CD1c-positive myeloid dendritic cell (primary cell): Measurements from ENCODE around the gene ETV1.

Experiments used
- DNase-seq: peaks from one replicate; pipeline ENCODE4 v3.0.0-alpha.2; 2016; ENCODE audit errors: extremely low spot score

ETV1 gene

DNA sequence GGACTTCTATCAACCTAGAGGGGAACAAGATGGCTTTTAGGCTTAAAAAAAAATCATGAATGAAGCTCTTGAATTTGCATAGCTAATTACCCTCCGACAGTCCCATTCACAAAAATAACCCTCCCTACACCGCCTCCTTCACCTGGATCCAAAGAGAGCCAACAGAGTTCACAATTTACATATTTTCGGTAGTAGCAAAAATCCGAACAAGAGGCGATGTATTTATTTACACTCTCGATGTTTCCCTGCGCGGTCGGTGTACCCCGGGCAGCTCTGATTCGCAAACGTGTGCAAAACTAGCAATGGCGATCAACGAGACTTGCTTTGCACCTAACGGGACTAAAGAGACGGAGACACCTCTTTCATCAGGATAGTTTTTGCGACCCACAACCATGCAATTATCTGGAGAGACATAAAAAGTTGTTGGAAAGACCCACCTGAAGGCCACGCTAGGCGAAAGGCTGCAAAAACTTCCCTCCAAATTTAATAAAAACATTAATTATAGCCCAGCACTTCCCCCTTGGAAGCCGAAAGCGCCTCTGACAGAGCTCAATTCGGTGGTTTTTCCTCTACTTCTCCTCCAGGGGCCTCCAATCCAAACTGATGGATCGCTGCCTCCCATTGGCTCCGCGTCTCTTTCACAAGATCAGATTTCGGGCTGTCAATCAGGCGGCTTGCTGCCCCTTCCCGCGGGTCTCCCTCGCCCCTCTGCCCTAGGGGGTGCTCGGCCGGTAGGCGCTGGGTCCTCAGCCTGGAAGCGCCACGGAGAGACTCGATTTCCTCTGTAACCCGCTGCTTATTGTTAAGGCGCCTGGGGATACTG lies at the start of gene ETV1:
ETV1 (minus strand) TSS at position 541 of the 823 bp plus-strand sequence. CDS start 614 bp downstream, outside the sequence.
- DNase-seq = peak; percentile 30

DNA sequence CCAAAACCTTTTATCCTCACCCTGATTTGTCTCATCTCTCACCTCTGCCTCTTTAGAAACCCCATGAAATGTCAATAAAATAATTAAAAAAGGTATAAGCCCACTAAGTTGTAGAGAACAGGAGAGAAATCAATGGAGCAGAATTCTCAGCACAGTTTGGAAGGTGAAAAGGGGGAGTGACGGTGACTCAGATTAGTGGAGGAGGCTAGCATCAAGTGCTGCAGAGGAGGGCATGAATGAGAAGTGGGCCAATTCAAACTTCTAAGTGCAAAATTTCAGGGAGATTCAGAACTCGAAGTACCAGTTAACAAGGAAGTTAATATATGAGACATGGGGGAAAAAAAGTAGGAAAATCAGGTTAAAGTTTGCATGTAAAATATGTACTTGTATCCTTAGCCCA lies 34.9 kb upstream of the ETV1 start:
- DNase-seq = no peak

DNA sequence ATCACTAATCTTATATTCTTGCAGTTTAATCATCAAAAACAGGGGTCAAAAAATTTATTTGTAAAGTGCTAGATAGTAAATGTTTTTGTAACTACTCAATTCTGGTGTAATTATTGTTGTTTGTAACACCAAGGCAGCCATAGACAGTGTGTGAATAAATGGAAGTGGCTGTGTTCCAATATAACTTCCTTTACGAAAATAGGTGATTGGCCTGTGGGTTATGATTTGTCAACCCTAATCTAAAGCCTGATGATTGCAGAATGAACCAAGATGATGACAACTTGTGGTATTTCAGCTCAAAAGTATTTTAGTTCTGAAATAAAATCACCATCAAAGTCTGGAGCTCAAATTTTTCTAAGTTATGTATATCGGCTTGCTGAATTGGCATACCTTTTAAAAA lies 34.4 kb upstream of the ETV1 start:
- no peak for DNase-seq

DNA sequence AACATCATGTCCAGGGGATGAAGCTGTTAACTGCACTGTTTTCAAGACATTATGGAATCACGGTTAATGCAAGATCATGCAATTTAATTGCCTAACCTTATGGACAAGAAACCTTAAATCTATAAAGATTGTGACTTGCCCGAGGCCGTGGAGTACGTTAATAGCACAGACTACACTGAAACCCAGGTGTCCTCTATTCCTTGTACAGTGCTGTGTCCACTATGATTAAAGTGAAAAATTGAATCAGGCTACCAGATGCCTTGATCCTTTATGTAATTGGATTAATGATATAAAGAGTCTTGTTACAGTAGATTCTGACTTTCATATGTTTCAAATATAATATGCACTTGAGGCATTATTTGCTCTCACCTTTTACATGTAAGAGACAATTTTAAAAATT lies 33.9 kb upstream of the ETV1 start:
- DNase-seq = no peak

DNA sequence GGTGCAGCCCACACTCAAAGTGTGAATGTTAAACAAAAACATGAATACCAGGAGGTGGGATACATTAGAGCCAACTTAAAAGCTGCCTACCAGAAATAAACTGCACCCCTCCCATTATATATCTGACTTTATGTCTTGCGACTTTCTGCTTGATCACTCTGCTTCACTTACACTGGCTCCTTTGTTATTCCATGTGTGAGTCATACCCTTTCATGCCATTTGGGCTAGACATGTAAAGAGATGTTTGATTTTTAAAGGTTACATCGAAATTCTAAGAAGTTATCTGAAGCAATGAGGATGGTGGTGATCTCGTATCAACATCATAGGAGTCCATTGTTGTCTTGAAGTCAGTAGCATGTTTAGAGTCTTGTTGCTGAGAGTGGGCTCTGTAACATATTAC lies 31.6 kb upstream of the ETV1 start:
- DNase-seq = no peak

DNA sequence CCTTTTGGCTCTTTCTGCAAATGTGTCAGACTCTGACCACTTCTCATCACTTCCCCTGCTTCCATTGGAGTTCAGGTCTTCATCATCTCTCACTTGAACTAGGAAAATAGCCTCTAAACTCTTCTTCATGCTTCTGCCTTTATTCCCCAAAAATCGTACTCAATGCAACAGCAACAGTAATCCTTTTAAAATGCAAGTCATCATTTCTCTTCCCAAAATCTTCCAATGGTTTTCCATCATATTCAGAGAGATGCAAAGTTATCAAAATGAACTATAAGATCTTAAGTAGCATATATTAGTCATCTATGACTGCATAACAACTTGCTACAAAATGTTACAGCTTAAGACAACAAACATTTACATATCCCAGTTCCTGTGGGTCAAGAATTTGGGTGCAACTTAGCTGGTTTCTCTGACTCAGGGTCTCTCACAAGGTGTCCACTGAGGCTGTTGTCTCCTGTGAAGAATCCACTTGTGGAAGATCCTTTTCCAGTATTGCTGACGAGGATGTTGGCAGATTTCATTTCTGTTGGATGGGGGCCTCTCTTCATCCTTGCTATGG lies 31.0 kb upstream of the ETV1 start:
- DNase-seq = no peak

DNA sequence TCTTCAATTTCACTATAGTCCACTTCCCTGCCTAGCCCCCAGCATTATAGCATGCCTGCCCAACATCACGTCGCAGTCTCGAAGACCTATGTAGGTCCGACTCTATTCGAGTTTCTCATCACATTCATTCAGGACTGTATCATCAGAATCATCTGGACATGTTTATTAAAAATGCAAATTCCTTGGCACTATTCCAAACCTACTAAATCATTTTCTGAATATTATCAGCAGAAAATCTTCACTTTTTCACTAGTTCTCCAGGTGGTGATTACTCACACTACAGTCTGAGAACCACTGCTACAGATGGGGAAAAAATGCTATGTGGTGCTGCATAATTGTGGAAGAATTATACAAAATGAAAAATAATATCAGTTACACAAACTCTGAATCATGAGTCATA lies 29.3 kb upstream of the ETV1 start:
- DNase-seq = no peak

DNA sequence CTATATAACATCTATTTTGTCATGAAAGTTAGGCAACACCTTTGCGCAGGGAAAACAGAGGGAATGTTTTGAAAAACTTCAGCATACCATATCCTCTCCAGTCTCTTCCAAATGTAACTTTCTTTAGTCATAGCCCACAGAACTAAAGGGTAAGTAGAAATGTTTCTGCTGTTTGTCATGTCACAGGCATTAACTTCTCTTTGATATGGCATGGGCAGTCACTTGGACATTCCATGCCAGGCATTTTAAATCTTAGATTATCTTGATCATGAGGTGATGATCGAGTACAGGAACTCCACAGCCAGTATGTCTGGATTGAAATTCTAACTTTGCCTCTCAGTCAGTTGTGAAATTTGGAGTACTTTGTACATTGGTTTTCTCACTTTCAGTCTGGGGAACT lies 27.5 kb upstream of the ETV1 start:
- no peak for DNase-seq

DNA sequence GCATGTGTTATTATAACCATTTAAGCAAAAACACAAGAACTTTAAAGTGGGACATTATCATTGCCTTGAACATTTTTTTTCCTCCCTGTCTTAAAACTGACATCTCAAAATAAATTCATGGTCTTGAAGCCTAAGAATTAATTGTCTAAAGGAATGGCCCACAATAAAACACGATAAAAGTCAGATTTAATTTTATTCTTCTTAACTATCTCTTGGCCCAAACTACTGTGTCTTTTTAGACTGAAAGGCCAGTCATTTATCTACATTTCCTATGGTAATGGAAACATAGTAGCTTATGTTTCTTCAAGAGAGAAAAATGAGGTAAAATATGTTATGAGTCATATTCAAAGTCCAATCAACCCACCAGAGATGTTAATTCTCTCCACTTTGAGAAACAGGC lies 24.4 kb upstream of the ETV1 start:
- DNase-seq = no peak

DNA sequence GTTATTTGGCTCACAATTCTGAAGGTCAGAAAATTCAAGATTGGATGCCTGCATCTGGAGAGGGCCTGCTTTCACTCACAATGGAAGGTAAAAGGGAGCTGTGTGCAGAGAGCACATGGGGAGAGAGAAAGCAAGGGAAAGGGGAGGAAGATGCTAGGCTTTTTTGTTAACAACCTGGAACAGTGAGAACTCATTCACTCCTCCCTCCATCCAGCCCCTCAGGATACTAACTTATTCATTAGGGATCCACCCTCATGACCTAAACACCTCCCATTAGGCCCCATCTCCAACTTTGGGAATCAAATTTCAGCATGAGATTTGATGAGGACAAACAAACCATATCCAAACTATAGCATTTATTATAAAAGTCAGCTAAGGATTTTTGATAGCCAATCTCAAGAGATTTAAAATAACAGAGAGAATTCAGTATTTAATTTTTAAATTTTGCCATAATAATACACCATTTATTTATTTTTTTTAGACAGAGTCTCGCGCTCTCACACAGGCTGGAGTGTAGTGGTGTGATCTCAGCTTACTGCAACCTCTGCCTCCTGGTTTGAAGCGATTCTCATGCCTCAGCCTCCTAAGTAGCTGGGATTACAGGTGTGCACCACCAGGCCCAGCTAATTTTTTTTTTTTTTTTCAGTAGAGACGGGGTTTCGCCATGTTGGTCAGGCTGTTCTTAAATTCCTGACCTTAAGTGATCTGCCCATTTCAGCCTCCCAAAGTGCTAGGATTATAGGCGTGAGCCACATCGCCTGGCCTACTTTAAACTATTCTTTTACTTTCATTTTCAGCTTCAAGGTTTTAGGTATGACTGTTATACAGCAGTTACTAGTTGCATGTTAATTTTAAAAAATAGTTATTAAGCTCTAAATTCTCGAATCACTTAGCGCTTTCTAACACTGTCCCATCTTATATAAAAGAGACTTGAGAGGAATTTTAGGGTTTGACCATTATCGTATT lies 20.3 kb upstream of the ETV1 start:
- DNase-seq = no peak

DNA sequence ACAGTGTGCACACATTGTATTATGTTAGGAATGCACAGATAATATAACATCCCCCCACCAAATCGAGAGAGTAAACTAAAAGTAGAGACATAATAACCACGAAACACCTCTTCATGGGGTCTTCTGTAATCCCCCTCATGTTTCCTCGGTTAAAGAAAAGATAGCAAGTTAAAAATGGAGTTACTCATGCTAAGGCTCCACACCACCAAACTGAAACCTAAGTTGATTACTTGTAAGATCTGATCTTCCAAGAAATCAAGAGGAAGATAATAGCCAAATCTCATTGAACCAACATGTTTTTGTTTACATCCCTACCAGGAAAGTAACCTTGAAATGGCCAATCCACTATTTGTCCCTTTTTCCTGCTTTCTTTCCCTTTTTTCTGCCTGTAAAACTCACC lies 11.7 kb upstream of the ETV1 start:
- no peak for DNase-seq

DNA sequence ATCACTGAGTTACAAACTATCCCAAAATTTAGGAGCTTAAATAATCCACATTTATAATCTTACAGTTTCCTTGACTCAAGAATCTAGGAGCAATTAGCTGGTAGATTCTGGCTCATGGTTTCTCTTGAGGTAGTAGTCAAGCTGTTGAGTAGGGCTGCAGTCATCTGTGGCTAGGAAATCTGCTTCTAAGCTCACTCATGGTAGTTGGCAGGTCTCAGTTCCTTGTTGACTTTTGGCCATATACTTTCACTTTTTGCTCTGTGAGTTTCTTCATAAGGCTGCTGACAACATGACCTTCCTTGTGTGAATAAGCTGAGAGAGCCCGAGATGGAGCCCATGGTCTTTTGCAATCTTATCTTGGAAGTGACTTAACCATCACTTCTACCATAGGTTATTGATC lies 10.8 kb upstream of the ETV1 start:
- DNase-seq = no peak

DNA sequence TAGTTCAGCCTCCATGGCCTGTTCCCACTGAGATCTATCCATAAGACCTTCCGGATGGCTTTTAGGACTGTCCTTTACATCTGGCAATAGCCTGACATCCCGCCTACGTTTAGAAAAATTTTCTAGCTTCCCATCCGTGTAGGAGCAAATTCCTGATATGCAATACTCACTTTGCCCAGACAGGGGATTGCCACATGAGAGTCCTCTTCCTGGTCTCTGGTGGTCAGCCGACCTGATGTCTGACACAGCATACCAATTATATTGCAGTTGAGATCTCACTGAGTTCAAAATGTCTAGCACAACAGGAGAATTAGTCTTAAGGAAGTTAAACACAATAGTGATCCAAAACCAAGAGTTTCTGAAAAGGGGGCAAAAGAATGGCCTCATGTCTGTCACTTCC lies 9.4 kb upstream of the ETV1 start:
- DNase-seq = no peak

DNA sequence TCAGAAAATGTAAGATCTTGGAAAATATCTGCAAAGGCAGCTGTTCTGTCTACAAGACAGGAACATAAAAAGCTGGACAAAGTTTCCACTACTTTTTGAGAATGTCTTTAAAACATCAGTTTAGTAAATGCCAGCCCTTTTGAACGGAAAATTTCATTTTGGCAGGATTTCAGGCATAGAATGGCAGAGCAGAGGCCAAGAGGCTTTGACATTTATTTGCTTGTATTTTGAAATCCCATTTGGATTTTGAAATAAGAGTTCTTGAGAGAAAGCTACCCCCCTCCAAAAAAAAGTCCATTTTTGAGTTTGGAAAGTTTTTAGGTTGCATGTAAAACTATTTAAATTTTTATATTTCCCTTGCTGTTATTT lies 3.1 kb upstream of the ETV1 start:
- DNase-seq = no peak

DNA sequence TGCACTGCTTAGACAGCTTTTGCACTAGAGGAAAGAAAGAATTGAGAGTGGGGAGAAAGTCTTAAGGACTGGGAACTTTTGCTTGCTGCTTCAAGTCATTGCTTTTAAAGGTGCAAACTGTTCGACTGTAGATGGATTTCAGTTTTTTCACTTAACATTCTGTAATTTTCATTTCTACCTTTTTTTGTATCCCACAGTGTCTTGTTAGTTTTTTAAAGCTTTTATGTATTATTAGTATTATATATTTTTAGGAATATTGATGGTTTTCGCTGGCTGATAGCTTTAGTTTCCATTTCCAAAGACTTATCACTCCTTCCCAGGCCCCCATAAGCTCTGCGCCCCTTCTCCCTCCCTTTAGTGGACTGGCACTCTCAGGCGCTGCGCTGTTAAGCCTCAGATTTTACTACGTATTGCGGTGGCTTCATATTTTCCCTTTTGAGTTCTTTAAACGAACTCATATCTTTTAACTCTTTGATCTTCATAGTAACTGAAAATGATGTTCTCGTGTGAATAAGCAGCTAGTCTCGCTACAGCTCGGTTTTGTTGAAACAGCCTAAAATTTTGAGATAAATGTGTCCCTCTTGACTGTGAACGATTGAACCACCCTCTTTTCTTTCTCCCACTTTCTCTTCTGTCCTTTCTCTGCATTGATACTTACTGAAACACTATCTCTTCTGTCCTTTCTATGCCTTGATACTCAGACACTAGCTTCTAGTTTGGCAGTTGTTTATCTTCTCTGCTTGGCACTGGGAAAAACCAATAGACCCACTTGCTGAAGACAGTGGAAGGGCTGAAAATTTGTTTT lies 2.5 kb upstream of the ETV1 start:
- DNase-seq = no peak

DNA sequence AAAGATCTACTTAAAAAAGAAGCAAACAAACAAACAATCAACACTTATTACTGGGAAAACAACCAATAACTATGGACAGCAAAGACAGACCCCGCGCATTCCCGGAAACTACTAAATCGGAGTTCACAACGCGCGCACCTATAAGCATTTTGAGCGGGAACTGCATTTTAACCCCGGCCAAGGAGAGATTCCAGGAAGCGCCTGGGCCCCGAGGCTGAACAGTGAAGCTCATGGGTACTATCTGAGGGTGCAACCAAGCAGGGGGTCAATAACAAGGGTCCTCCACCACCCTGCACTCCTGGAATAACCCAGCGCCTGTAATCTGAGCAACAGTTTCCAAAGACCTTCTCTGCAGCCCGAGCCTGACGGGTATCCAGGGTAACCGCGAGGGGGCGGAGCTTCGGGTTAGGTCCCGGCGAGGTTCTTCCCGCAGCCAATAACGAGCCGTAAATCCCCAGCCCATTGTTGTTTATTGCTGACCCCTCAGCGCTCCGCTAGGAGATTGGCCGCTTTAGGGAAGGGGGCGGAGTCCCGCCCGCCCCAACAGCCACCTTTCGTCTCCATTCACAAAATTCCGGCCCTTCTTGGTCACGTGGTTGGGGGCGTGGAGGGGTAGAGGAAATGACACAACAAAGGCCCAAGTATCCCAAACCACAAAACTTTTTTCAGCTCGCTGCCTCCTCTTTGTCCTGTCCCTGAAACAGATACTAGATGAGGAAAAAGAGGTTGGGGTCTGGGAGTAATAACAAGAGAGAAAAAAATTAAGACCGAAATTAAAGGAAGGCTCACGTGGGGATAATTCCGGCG lies 1.7 kb upstream of the ETV1 start:
- DNase-seq = peak; percentile 82

DNA sequence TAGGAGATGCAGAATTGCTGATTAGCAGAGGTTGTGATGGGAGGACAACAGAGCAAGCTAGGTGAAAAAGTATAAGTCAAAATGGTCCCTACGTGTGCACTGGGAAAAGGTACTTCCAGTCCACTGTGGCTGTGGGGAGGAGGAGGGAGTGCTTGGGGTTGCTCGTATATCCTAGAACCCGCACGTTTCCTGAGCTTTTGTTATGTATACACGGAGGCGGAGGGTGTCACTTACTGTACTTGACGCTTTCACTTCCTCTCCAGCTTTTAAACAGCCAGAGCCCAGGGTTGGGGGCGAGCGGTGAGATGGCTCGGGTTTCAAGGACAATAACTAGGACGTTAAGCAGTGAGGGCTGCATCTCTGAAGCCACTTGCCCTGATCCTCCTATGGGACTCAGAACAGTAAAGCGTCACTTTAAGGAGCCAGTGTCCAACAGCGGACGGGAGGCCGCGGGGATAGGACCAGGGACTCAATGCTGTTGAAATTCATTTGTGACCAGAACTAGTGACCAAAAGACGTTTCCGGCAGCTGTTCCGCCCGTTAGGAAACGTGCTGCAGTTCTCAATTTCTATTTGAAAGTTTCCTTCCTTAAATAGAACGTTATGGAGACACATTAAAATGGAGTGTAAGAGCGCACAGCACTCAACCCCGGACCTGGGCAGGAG lies 985 bp upstream of the ETV1 start:
- peak; percentile 74 for DNase-seq

DNA sequence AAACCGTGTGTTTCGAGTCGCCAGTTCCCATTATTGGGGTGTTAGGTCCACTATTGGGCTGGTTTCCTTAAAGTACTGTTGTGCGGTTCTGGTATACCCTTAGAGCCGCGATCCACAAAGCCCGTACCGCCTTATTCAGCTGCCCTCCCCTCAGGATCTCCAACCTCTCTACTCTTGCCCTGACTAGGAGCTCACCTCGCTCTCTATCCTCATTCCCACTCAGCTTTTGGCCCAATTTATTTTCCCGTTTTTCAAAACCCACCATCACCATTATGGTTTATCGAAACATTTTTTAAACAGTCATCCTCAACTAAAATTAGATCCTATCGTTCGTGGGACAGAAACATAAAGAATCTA lies 461 bp upstream of the ETV1 start:
- peak; percentile 17 for DNase-seq

DNA sequence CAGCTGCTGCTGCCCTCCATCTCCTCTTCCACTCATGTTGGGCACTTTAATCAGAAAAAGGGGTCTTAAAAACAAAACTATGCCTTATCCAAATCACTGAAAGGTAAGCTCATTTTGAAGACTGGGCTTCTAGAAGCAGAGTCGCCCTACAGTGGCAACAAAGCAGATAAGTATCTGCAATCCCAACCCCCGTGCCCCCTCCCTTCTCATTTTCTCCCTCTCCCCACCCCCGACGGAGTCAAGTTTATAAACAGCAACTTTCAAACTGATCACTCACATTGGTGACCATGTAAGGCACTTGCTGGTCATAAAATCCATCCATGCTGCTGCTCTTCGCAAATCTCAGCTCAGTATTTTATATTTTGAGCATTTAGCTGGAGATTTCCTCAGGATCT lies 738 bp downstream of the ETV1 start:
- DNase-seq = no peak

DNA sequence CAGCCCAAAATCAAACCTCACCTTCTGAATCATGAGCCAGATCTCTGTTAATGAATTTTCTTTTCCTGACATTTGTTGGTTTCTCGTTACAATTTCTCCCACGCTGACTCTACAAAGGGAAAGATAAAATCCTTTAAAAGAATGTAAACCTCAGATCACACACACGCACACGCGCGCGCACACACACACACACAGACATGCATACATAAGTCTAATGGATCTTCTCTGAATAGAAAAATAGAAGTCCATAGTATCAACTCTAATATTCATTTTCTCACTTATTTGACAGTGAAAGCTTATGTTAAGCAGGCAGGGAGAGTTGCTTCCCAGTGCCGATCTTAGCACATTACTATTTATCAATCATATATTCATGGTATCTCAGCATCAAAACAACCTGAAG lies 1.4 kb downstream of the ETV1 start:
- DNase-seq = no peak

DNA sequence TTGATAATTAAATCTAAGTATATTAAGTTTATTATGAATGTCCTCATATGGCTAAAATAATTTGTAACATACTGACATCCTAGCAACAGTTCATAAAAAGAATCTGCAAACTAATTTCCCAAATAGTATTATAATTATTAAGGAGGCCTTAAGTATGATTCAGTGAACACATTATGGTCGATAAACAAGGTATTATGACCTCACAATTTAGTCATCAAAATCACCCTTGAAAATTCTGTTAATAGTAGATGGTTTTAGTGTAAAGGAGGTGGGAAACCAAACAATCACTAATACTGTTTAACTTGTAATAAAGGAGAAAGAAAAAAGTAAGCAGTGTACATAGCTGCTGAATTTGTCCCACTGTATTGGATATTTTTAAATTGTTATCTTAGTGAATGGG lies 2.1 kb downstream of the ETV1 start:
- DNase-seq = no peak
